Esophagus squamous epithelium (tissue), 5 donors: ENCODE data around the gene TAP2. TPM values are rescaled to one million over a fixed set of nuclear protein-coding genes. Genes with fewer than 3 reads are reported as not detected.

Experiments
- DNase-seq: peaks from one replicate; lab custom pipeline; 2025; lab: John Stamatoyannopoulos, UW
- H3K27ac ChIP-seq, 4 donors: fragments of 200-600 bp; sonication (generic); one replicate each; pipeline ENCODE4 v1.5.1; 2016 to 2019; ENCODE audit warnings: mild to moderate bottlenecking in 1 of 4
- H3K27me3 ChIP-seq, 4 donors: fragments of 200-600 bp; sonication (generic); 1 replicate in 3 of 4; 2 replicates in 1 of 4; pipeline versions ENCODE4 v1.5.1 to v1.6.0; 2017 to 2021; ENCODE audit warnings: antibody characterized with exemption in 1 of 4
- H3K36me3 ChIP-seq, 3 donors: fragments of 200-600 bp; sonication (generic); one replicate each; pipeline ENCODE4 v1.5.1; 2016 to 2019
- H3K4me1 ChIP-seq, 3 donors: fragments of 200-600 bp; sonication (generic); one replicate each; pipeline ENCODE4 v1.5.1; 2017 to 2019
- H3K4me3 ChIP-seq, 4 donors: fragments of 200-600 bp; sonication (generic); 1 replicate in 3 of 4; 2 replicates in 1 of 4; pipeline ENCODE4 v1.5.1; 2016 to 2019; ENCODE audit warnings: mild to moderate bottlenecking in 2 of 4, moderate library complexity in 1 of 4
- H3K9me3 ChIP-seq, 3 donors: fragments of 200-600 bp; sonication (generic); one replicate each; pipeline ENCODE4 v1.5.1; 2016 to 2019
- CTCF ChIP-seq, 6 experiments: fragments of 450-650 bp in 4 of 6; fragments of 200-600 bp in 2 of 6; sonication (generic) in 2 of 6; IDR thresholded peaks; one replicate each; pipeline ENCODE4 v1.5.1; 2016 to 2019; ENCODE audit warnings: antibody characterized with exemption in 6 of 6, mild to moderate bottlenecking in 4 of 6, moderate library complexity in 4 of 6
- POLR2A ChIP-seq, 4 donors: fragments of 450-650 bp; IDR thresholded peaks; one replicate each; pipeline ENCODE4 v1.6.1; 2017; ENCODE audit warnings: antibody characterized with exemption in 4 of 4, mild to moderate bottlenecking in 4 of 4, moderate library complexity in 3 of 4
- WGBS, 2 donors: methylation state at CpG; one replicate each; pipeline ENCODE4 v1.1.5; 2018; 5-methylcytosine and 5-hydroxymethylcytosine counted together
- intact Hi-C: fragments of 100-400 bp; cut with DNase I; formaldehyde crosslinking; loops from one replicate; pipeline ENCODE4 v1.15.0; 2022
- total RNA-seq, 4 donors: library from RNA; depleted of rRNA; stranded (reverse); fragments of >200 nt; gene quantifications; one replicate each; pipeline ENCODE4 v1.1.0, GENCODE V29; 2016
- donor health status: DM: yes; HTN: yes; CAD: no.

TAP2 gene
- total RNA-seq, 4 donors from 2014 or later: 25.4 to 28.3 (median 26.7) TPM

GRCh38 chr6:32854376-32855178, 16.0 kb upstream of the TAP2 start:
- Histone ChIP-seq H3K27ac (peak overlapping the region; percentile 94 to 98 (median 97)), H3K36me3 (peaks cover 19 to 46% (median 21%) of the 10 kb centered on the region in 3 donors), H3K4me1 (peaks cover 6 to 50% (median 38%) of the 10 kb centered on the region in 3 donors), H3K4me3 (peak overlapping the region; percentile 63 to 94 (median 82)), H3K27me3 (no peaks in the 10 kb centered on the region), H3K9me3 (no peaks in the 10 kb centered on the region)
- 4 to 11% methylated on average over 20 to 21 of the region's 24 CpGs for WGBS, 2 donors
- intact Hi-C loops: no loop called here
- no peak for DNase-seq
- TF ChIP-seq POLR2A (IDR thresholded peaks at IDR 0.05) (no peak), CTCF (IDR thresholded peaks at IDR 0.05) (no peak)

- H3K4me1 ChIP-seq: peaks cover 6 to 50% (median 38%) of the 10 kb centered on the region in 3 donors
- intact Hi-C loops: no loop called here
- H3K9me3 ChIP-seq: no peaks in the 10 kb centered on the region
- peak; percentile 70 for DNase-seq
- TF ChIP-seq POLR2A (IDR thresholded peaks at IDR 0.05) (peak in 3 of 4 donors; percentile 76 to 97 (median 93)), CTCF (IDR thresholded peaks at IDR 0.05) (peak; percentile 78 to 97 (median 88))
- WGBS, 2 donors: 0 to 4% methylated on average over 8 to 38 of the region's 68 CpGs
- H3K27ac ChIP-seq: peak within 1 kb of the TSS; percentile 94 to 98 (median 97)
- H3K27me3 ChIP-seq: no peaks in the 10 kb centered on the region
- H3K36me3 ChIP-seq: peaks cover 19 to 46% (median 25%) of the 10 kb centered on the region in 3 donors
- H3K4me3 ChIP-seq: peak within 1 kb of the TSS; percentile 63 to 94 (median 82)
Measured at GRCh38 chr6:32853541-32854375, 15.2 kb upstream of the TAP2 start, which contains the start of the genes PSMB9 and TAP1. Gene PSMB9, plus strand, starts transcription at chr6:32854192. Its CDS starts 38 bp downstream, at chr6:32854230. Gene TAP1, minus strand, starts transcription at chr6:32853704. Its CDS starts 68 bp downstream, at chr6:32853636.

GRCh38 chr6:32852844-32853540, 14.5 kb upstream of the TAP2 start:
- Histone ChIP-seq H3K4me3 (peak overlapping the region; percentile 63 to 94 (median 82)), H3K9me3 (no peaks in the 10 kb centered on the region), H3K4me1 (peaks cover 6 to 50% (median 38%) of the 10 kb centered on the region in 3 donors), H3K27me3 (no peaks in the 10 kb centered on the region), H3K36me3 (peaks cover 16 to 46% (median 30%) of the 10 kb centered on the region in 3 donors), H3K27ac (peak overlapping the region; percentile 94 to 98 (median 97))
- intact Hi-C loops: no loop called here
- WGBS, 2 donors: 0% methylated on average over 5 of the region's 41 CpGs; no CpG with 5 or more reads in 1 of the 2 donors
- no peak for TF ChIP-seq POLR2A (IDR thresholded peaks at IDR 0.05)
- no peak for TF ChIP-seq CTCF (IDR thresholded peaks at IDR 0.05)
- DNase-seq: no peak

GRCh38 chr6:32852018-32852843, 13.7 kb upstream of the TAP2 start:
- TF ChIP-seq CTCF (IDR thresholded peaks at IDR 0.05) (no peak), POLR2A (IDR thresholded peaks at IDR 0.05) (no peak)
- DNase-seq: no peak
- H3K27me3 ChIP-seq: no peaks in the 10 kb centered on the region
- peaks cover 22 to 46% (median 31%) of the 10 kb centered on the region in 3 donors for H3K36me3 ChIP-seq
- peak overlapping the region; percentile 63 to 94 (median 82) for H3K4me3 ChIP-seq
- 21 to 40% methylated on average over 19 to 21 of the region's 23 CpGs for WGBS, 2 donors
- intact Hi-C loops: no loop called here
- H3K4me1 ChIP-seq: peaks cover 6 to 50% (median 38%) of the 10 kb centered on the region in 3 donors
- peak overlapping the region; percentile 94 to 98 (median 97) for H3K27ac ChIP-seq
- H3K9me3 ChIP-seq: no peaks in the 10 kb centered on the region
